H9 (cell line): ENCODE data around the gene PFN2. TPM values are rescaled to one million over a fixed set of nuclear protein-coding genes. Genes with fewer than 3 reads are reported as not detected.

Experiments used
- DNase-seq: peaks from one replicate; pipeline ENCODE4 v3.0.0-alpha.2; 2017
- H2AFZ ChIP-seq: one replicate; pipeline ENCODE4 v1.6.1; 2013; ENCODE audit warnings: mild to moderate bottlenecking, low read length, control low read depth, moderate library complexity
- H2AK5ac ChIP-seq: 2 replicates; pipeline ENCODE4 v1.6.1; 2013; ENCODE audit warnings: low read length, control low read depth, mixed read lengths; ENCODE audit not compliant: insufficient read length
- H2BK120ac ChIP-seq: one replicate; pipeline ENCODE4 v1.6.1; 2013; ENCODE audit warnings: low read depth, mild to moderate bottlenecking, low read length, control low read depth, inconsistent platforms; ENCODE audit not compliant: poor library complexity, severe bottlenecking
- H2BK12ac ChIP-seq: 2 replicates; pipeline ENCODE4 v1.6.1; 2013; ENCODE audit warnings: low read length, control low read depth, mixed read lengths, low read depth; ENCODE audit not compliant: insufficient read length
- H2BK15ac ChIP-seq: 2 replicates; pipeline ENCODE4 v1.6.1; 2013; ENCODE audit warnings: low read depth, low read length, control low read depth
- H2BK20ac ChIP-seq: one replicate; pipeline ENCODE4 v1.6.1; 2013; ENCODE audit warnings: low read depth, mild to moderate bottlenecking, low read length, control low read depth, inconsistent platforms; ENCODE audit not compliant: poor library complexity, severe bottlenecking
- H2BK5ac ChIP-seq: 2 replicates; pipeline ENCODE4 v1.6.1; 2013; ENCODE audit warnings: low read length, control low read depth, mixed read lengths; ENCODE audit not compliant: insufficient read length
- H3K14ac ChIP-seq: 2 replicates; pipeline ENCODE4 v1.6.1; 2013; ENCODE audit warnings: low read length, control low read depth; ENCODE audit not compliant: insufficient read depth
- H3K18ac ChIP-seq: 2 replicates; pipeline ENCODE4 v1.6.1; 2013; ENCODE audit warnings: low read depth, mild to moderate bottlenecking, mixed read lengths, low read length, control low read depth; ENCODE audit not compliant: insufficient read length
- H3K23ac ChIP-seq: 2 replicates; pipeline ENCODE4 v1.6.1; 2013; ENCODE audit warnings: low read length, control low read depth, mixed read lengths, low read depth; ENCODE audit not compliant: insufficient read length
- H3K23me2 ChIP-seq: 2 replicates; pipeline ENCODE4 v1.6.1; 2013; ENCODE audit warnings: low read depth, mild to moderate bottlenecking, mixed read lengths, low read length, control low read depth; ENCODE audit not compliant: insufficient read length, poor library complexity, severe bottlenecking
- H3K27ac ChIP-seq: 2 replicates; pipeline ENCODE4 v1.5.1; 2013; ENCODE audit warnings: low read length, control low read depth, mixed read lengths, low read depth; ENCODE audit not compliant: insufficient read length
- H3K27me3 ChIP-seq: 2 replicates; pipeline ENCODE4 v1.6.1; 2013; ENCODE audit warnings: low read length, control low read depth, inconsistent platforms; ENCODE audit not compliant: insufficient read depth
- H3K4ac ChIP-seq: 2 replicates; pipeline ENCODE4 v1.6.1; 2013; ENCODE audit warnings: low read depth, mild to moderate bottlenecking, control low read depth, inconsistent platforms, low read length, moderate library complexity
- H3K4me1 ChIP-seq: 2 replicates; pipeline ENCODE4 v1.6.1; 2013; ENCODE audit warnings: low read length, control low read depth, inconsistent platforms; ENCODE audit not compliant: insufficient read depth
- H3K4me2 ChIP-seq: 2 replicates; pipeline ENCODE4 v1.6.1; 2013; ENCODE audit warnings: low read length, control low read depth, mixed read lengths; ENCODE audit not compliant: insufficient read length, insufficient read depth
- H3K56ac ChIP-seq: 2 replicates; pipeline ENCODE4 v1.6.1; 2013; ENCODE audit warnings: low read depth, mild to moderate bottlenecking, mixed read lengths, low read length, control low read depth; ENCODE audit not compliant: insufficient read length
- H3K79me1 ChIP-seq: 2 replicates; pipeline ENCODE4 v1.6.1; 2013; ENCODE audit warnings: low read depth, mild to moderate bottlenecking, moderate library complexity, low read length, control low read depth, inconsistent platforms; ENCODE audit not compliant: insufficient read depth, poor library complexity, severe bottlenecking
- H3K79me2 ChIP-seq: 2 replicates; pipeline ENCODE4 v1.6.1; 2013; ENCODE audit warnings: low read length, control low read depth, inconsistent platforms; ENCODE audit not compliant: insufficient read depth
- H3K9ac ChIP-seq: 2 replicates; pipeline ENCODE4 v1.6.1; 2013; ENCODE audit warnings: low read length, control low read depth, mixed read lengths; ENCODE audit not compliant: insufficient read length; ENCODE audit errors: extremely low read depth
- H3K9me3 ChIP-seq: one replicate; pipeline ENCODE4 v1.6.1; 2013; ENCODE audit warnings: low read depth, low read length, inconsistent platforms; ENCODE audit not compliant: control insufficient read depth
- H3T11ph ChIP-seq: one replicate; pipeline ENCODE4 v1.6.1; 2013; ENCODE audit warnings: mild to moderate bottlenecking, low read length, control low read depth, inconsistent platforms
- H4K20me1 ChIP-seq: one replicate; pipeline ENCODE4 v1.6.1; 2013; ENCODE audit not compliant: control insufficient read depth, insufficient read length, insufficient read depth
- H4K5ac ChIP-seq: 2 replicates; pipeline ENCODE4 v1.6.1; 2013; ENCODE audit warnings: low read depth, mild to moderate bottlenecking, mixed read lengths, low read length, control low read depth; ENCODE audit not compliant: insufficient read length
- H4K8ac ChIP-seq: replicated peaks from 2 replicates; pipeline ENCODE4 v1.6.1; 2013; ENCODE audit warnings: low read length, control low read depth, mixed read lengths, low read depth; ENCODE audit not compliant: insufficient read length
- H4K91ac ChIP-seq: 2 replicates; pipeline ENCODE4 v1.6.1; 2013; ENCODE audit warnings: low read depth, mild to moderate bottlenecking, moderate library complexity, mixed read lengths, low read length, control low read depth; ENCODE audit not compliant: insufficient read length
- H3K27ac Mint-ChIP-seq, 3 experiments: 2 replicates in 2 of 3; 3 replicates in 1 of 3; pipeline ENCODE4 v1.8.0; 2020 to 2021; ENCODE audit warnings: mixed read lengths in 3 of 3, mild to moderate bottlenecking in 1 of 3, moderate library complexity in 1 of 3
- H3K27me3 Mint-ChIP-seq: 2 replicates; pipeline ENCODE4 v1.8.0; 2021; ENCODE audit warnings: low read depth, mild to moderate bottlenecking, moderate library complexity, mixed read lengths
- H3K36me3 Mint-ChIP-seq, 3 experiments: 2 replicates in 2 of 3; 3 replicates in 1 of 3; pipeline ENCODE4 v1.8.0; 2020 to 2021; ENCODE audit warnings: low read depth in 3 of 3, mixed read lengths in 3 of 3; ENCODE audit not compliant: insufficient read depth in 1 of 3
- H3K4me1 Mint-ChIP-seq, 2 experiments: 2 replicates each; pipeline ENCODE4 v1.8.0; 2020; ENCODE audit warnings: mixed read lengths in 2 of 2
- H3K4me3 Mint-ChIP-seq, 2 experiments: 2 replicates in 1 of 2; 3 replicates in 1 of 2; pipeline ENCODE4 v1.8.0; 2020 to 2021; ENCODE audit warnings: mild to moderate bottlenecking in 2 of 2, mixed read lengths in 2 of 2, moderate library complexity in 1 of 2
- H3K9me3 Mint-ChIP-seq, 2 experiments: 2 replicates in 1 of 2; 3 replicates in 1 of 2; pipeline ENCODE4 v1.8.0; 2020; ENCODE audit warnings: mild to moderate bottlenecking in 2 of 2, mixed read lengths in 2 of 2, moderate library complexity in 1 of 2
- WGBS: extraction: QIAGEN DNeasy Blood & Tissue Kit; methylation state at CpG from one replicate; pipeline ENCODE4 v1.1.7; 2013; ENCODE audit warnings: missing lambda C conversion rate, low lambda C conversion rate, mixed read lengths; ENCODE audit not compliant: insufficient read length; ENCODE audit errors: extremely low coverage; 5-methylcytosine and 5-hydroxymethylcytosine counted together
- total RNA-seq: library from RNA; stranded (reverse); gene quantifications from 2 replicates; pipeline ENCODE4 v1.2.1, GENCODE V29; 2021
- TF ChIP-seq, protein P1 (sequence below): fragments of 200-600 bp; sonication (generic); conservative IDR thresholded peaks from 3 replicates; pipeline ENCODE4 v1.8.0; 2021; ENCODE audit warnings: antibody characterized with exemption, mild to moderate bottlenecking

Gene PFN2
- total RNA-seq, 1 experiment from 2014 or later: 174 TPM

DNA sequence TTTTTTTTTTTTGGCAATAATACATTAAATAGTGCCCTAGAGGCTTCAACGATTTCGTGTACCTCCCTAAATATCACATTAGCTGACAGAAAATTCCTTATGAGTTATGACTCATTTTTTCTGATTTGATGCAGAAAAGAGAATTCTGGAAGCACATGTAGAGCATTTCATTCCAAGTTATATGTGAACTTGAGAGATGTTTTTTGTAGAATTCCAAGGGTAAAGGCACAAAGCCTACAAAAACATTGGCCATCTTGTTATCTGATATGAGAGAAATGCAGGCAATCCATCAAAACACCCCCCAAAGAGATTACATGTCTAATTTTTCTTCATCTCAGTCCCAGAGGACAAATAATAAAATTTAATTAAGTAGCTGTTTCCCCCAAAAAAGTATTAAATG is 6.7 kb upstream of the PFN2 start:
- no peaks in the 10 kb centered on the region for H3K4me1 ChIP-seq
- no peak overlapping the region for H2AFZ ChIP-seq
- Mint-ChIP-seq H3K36me3 (0 out of 7 replicates have a peak, but pooled peaks cover 0 to 3% (median 0%) of the 10 kb centered on the region in 3 experiments), H3K9me3 (no peaks in the 10 kb centered on the region), H3K4me1 (peaks cover 6 to 17% of the 10 kb centered on the region in 2 experiments), H3K4me3 (no peak overlapping the region), H3K27ac (no peak overlapping the region), H3K27me3 (no peaks in the 10 kb centered on the region)
- no peak overlapping the region for H2BK12ac ChIP-seq
- H3K23ac ChIP-seq: no peak overlapping the region
- H4K20me1 ChIP-seq: no peaks in the 10 kb centered on the region
- no peak overlapping the region for H3K18ac ChIP-seq
- H4K8ac ChIP-seq: no peak overlapping the region
- no peak overlapping the region for H3K56ac ChIP-seq
- no peak overlapping the region for H3K14ac ChIP-seq
- no peaks in the 10 kb centered on the region for H3K79me1 ChIP-seq
- H3K4me2 ChIP-seq: no peak overlapping the region
- no peak overlapping the region for H3K9ac ChIP-seq
- no peaks in the 10 kb centered on the region for H3K79me2 ChIP-seq
- H2BK20ac ChIP-seq: no peak overlapping the region
- DNase-seq: no peak
- no peak overlapping the region for H2BK5ac ChIP-seq
- no peak overlapping the region for H3T11ph ChIP-seq
- no peak overlapping the region for H3K4ac ChIP-seq
- H2AK5ac ChIP-seq: no peak overlapping the region
- no peak overlapping the region for H3K27ac ChIP-seq
- no peak overlapping the region for H2BK120ac ChIP-seq
- no peak overlapping the region for H2BK15ac ChIP-seq
- TF ChIP-seq, protein P1, sequence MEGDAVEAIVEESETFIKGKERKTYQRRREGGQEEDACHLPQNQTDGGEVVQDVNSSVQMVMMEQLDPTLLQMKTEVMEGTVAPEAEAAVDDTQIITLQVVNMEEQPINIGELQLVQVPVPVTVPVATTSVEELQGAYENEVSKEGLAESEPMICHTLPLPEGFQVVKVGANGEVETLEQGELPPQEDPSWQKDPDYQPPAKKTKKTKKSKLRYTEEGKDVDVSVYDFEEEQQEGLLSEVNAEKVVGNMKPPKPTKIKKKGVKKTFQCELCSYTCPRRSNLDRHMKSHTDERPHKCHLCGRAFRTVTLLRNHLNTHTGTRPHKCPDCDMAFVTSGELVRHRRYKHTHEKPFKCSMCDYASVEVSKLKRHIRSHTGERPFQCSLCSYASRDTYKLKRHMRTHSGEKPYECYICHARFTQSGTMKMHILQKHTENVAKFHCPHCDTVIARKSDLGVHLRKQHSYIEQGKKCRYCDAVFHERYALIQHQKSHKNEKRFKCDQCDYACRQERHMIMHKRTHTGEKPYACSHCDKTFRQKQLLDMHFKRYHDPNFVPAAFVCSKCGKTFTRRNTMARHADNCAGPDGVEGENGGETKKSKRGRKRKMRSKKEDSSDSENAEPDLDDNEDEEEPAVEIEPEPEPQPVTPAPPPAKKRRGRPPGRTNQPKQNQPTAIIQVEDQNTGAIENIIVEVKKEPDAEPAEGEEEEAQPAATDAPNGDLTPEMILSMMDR: no peak
- H3K27me3 ChIP-seq: no peaks in the 10 kb centered on the region
- no peaks in the 10 kb centered on the region for H3K9me3 ChIP-seq
- no peaks in the 10 kb centered on the region for H3K23me2 ChIP-seq
- WGBS: no CpG with 5 or more reads among the region's 2 CpGs
- H4K91ac ChIP-seq: no peak overlapping the region
- H4K5ac ChIP-seq: no peak overlapping the region
